ENCODE measurements around the gene OAS3. TPM values are rescaled to one million over a fixed set of nuclear protein-coding genes. Genes with fewer than 3 reads are reported as not detected.

Gene OAS3
- total and polyA plus RNA-seq, 2 donors (not counting 1 experiment from before 2014, with no cell fraction given), result 16.5 to 24.9 TPM

DNA sequence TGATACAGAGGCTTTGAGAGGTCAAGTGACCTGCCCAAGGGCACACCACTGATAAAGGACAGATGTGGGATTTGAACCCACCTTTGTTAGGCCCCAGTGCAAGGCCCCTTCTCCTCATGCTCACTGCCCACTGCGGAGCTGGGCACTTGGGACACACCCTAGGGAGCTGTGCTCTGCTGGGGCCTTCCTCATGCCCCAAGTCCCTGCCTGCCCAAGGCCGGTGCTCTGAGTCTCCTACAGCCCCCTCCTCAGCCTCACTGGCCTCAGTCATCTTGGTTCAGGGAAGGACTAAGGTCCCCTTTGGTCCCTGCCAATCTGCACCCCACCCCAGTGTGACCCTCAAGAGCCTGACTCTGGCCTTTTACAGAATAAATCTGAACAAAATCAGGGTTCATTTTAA lies 7.9 kb upstream of the OAS3 start:
- DNase-seq (no peak), ATAC-seq (ENCODE audit: low read depth) (no peak)
- Histone ChIP-seq H3K36me3 (replicated peaks in 1 of 2; ENCODE audit: control extremely low read depth in 1 of 2, control insufficient read depth in 1 of 2, extremely low read depth in 1 of 2, insufficient read depth in 2 of 2, low read length in 1 of 2) (peaks cover 0 to 15% of the 10 kb centered on the region in 2 experiments), H3K9me3 (ENCODE audit: control extremely low read depth in 1 of 3, control insufficient read depth in 2 of 3, insufficient read depth in 1 of 3, low read length in 2 of 3) (peaks cover 0 to 12% (median 0%) of the 10 kb centered on the region in 3 donors), H3K4me1 (ENCODE audit: control insufficient read depth in 2 of 2, insufficient read depth in 2 of 2, low read length in 2 of 2) (peaks cover 12 to 28% of the 10 kb centered on the region in 2 donors), H3K79me2 (ENCODE audit: control insufficient read depth, insufficient read depth, low read length) (no peaks in the 10 kb centered on the region), H2AFZ (ENCODE audit: insufficient read depth, low read depth, low read length, poor library complexity, severe bottlenecking) (no peak overlapping the region), H3K9ac (ENCODE audit: low read length) (no peak overlapping the region), H4K20me1 (ENCODE audit: control insufficient read depth, insufficient read depth, low read length, poor library complexity, severe bottlenecking) (no peaks in the 10 kb centered on the region), H3K4me2 (replicated peaks; ENCODE audit: low read depth, low read length, poor library complexity, severe bottlenecking) (no peak overlapping the region), H3K27ac (ENCODE audit: low read length in 2 of 2) (no peak overlapping the region), H3K4me3 (ENCODE audit: control extremely low read depth in 1 of 5, extremely low read depth in 1 of 5, insufficient read depth in 1 of 5, low read depth in 2 of 5, low read length in 4 of 5) (no peak overlapping the region), H3K27me3 (replicated peaks in 1 of 4; ENCODE audit: control extremely low read depth in 1 of 4, control insufficient read depth in 3 of 4, insufficient read depth in 4 of 4, low read length in 3 of 4) (no peaks in the 10 kb centered on the region)
- ChIA-PET POLR2A (no interaction called here), CTCF (interaction anchor here (1.9 kb wide), 1 partner anchor 11 kb away, joined by 4 read pairs; no protein-coding TSS in a partner anchor)
- Mint-ChIP-seq H3K9me3 (ENCODE audit: insufficient read depth) (no peaks in the 10 kb centered on the region), H3K4me3 (no peak overlapping the region), H3K27me3 (no peaks in the 10 kb centered on the region), H3K4me1 (peaks cover 24% of the 10 kb centered on the region), H3K27ac (no peak overlapping the region)
- TF ChIP-seq CTCF (IDR thresholded peaks at IDR 0.05) (no peak), EZH2 (IDR thresholded peaks at IDR 0.05; ENCODE audit: borderline replicate concordance, insufficient read depth, low read depth, low read length, poor library complexity, severe bottlenecking) (no peak)
- 100% methylated on average over 1 of the region's 2 CpGs for WGBS (ENCODE audit: insufficient coverage)
- intact Hi-C loops (cut with micrococcal nuclease), result no loop called here

- no peaks in the 10 kb centered on the region for H3K79me2 ChIP-seq (ENCODE audit: control insufficient read depth, insufficient read depth, low read length)
- Mint-ChIP-seq H3K4me1 (peaks cover 7% of the 10 kb centered on the region), H3K27ac (no peak overlapping the region), H3K9me3 (ENCODE audit: insufficient read depth) (no peaks in the 10 kb centered on the region), H3K27me3 (no peaks in the 10 kb centered on the region), H3K4me3 (no peak overlapping the region)
- no peak for TF ChIP-seq CTCF (IDR thresholded peaks at IDR 0.05)
- TF ChIP-seq EZH2 (IDR thresholded peaks at IDR 0.05; ENCODE audit: borderline replicate concordance, insufficient read depth, low read depth, low read length, poor library complexity, severe bottlenecking), result no peak
- WGBS (ENCODE audit: insufficient coverage), result 92% methylated on average over 6 of the region's 6 CpGs
- peaks cover 0 to 9% (median 0%) of the 10 kb centered on the region in 3 donors for H3K9me3 ChIP-seq (ENCODE audit: control extremely low read depth in 1 of 3, control insufficient read depth in 2 of 3, insufficient read depth in 1 of 3, low read length in 2 of 3)
- POLR2A ChIA-PET, result no interaction called here
- peaks cover 0 to 11% of the 10 kb centered on the region in 2 experiments for H3K36me3 ChIP-seq (replicated peaks in 1 of 2; ENCODE audit: control extremely low read depth in 1 of 2, control insufficient read depth in 1 of 2, extremely low read depth in 1 of 2, insufficient read depth in 2 of 2, low read length in 1 of 2)
- H3K27ac ChIP-seq (ENCODE audit: low read length in 2 of 2), result no peak overlapping the region
- intact Hi-C loops (cut with micrococcal nuclease), result no loop called here
- H3K4me2 ChIP-seq (replicated peaks; ENCODE audit: low read depth, low read length, poor library complexity, severe bottlenecking), result no peak overlapping the region
- no peak for ATAC-seq (ENCODE audit: low read depth)
- no peak overlapping the region for H2AFZ ChIP-seq (ENCODE audit: insufficient read depth, low read depth, low read length, poor library complexity, severe bottlenecking)
- no peak overlapping the region for H3K4me3 ChIP-seq (ENCODE audit: control extremely low read depth in 1 of 5, extremely low read depth in 1 of 5, insufficient read depth in 1 of 5, low read depth in 2 of 5, low read length in 4 of 5)
- H4K20me1 ChIP-seq (ENCODE audit: control insufficient read depth, insufficient read depth, low read length, poor library complexity, severe bottlenecking), result no peaks in the 10 kb centered on the region
- no peak for DNase-seq
- H3K4me1 ChIP-seq (ENCODE audit: control insufficient read depth in 2 of 2, insufficient read depth in 2 of 2, low read length in 2 of 2), result peaks cover 0 to 7% of the 10 kb centered on the region in 2 donors
- no peaks in the 10 kb centered on the region for H3K27me3 ChIP-seq (replicated peaks in 1 of 4; ENCODE audit: control extremely low read depth in 1 of 4, control insufficient read depth in 3 of 4, insufficient read depth in 4 of 4, low read length in 3 of 4)
- CTCF ChIA-PET, result interaction anchor here (0.9 kb wide), 1 partner anchor 98 kb away, joined by 4 read pairs; no protein-coding TSS in a partner anchor
- H3K9ac ChIP-seq (ENCODE audit: low read length), result no peak overlapping the region
These were observed 5.7 kb upstream of the OAS3 start for GRCh38 chr12:112932485-112933128.
